ENCODE data around the gene B4GALT2.

DNA sequence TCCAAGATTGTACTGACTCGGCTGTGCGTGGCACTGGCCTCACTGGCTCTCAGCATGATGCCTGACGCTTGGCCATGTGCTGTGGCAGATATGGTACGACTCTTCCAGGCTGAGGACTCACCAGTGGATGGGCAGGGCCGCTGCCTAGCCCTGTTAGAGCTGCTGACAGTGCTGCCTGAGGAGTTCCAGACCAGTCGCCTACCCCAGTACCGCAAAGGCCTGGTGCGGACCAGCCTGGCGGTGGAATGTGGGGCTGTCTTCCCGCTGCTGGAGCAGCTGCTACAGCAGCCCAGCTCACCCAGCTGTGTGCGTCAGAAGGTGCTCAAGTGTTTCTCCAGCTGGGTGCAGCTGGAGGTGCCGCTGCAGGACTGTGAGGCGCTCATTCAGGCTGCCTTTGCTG is 29.3 kb upstream of the B4GALT2 start:
- TF ChIP-seq, protein P1, sequence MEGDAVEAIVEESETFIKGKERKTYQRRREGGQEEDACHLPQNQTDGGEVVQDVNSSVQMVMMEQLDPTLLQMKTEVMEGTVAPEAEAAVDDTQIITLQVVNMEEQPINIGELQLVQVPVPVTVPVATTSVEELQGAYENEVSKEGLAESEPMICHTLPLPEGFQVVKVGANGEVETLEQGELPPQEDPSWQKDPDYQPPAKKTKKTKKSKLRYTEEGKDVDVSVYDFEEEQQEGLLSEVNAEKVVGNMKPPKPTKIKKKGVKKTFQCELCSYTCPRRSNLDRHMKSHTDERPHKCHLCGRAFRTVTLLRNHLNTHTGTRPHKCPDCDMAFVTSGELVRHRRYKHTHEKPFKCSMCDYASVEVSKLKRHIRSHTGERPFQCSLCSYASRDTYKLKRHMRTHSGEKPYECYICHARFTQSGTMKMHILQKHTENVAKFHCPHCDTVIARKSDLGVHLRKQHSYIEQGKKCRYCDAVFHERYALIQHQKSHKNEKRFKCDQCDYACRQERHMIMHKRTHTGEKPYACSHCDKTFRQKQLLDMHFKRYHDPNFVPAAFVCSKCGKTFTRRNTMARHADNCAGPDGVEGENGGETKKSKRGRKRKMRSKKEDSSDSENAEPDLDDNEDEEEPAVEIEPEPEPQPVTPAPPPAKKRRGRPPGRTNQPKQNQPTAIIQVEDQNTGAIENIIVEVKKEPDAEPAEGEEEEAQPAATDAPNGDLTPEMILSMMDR (IDR thresholded peaks at IDR 0.05; ENCODE audit: insufficient read depth, low read length, poor library complexity, severe bottlenecking): no peak
- no peak for TF ChIP-seq EZH2phosphoT487 (conservative IDR thresholded peaks at IDR 0.05; ENCODE audit: low read length)
